GM19351 (cell line): Measurements from ENCODE around the gene SHANK1.
"Not testable (repeated sequence)": the region's sequence is repeated elsewhere in the genome, so short reads cannot be mapped to it uniquely, and the experiment has no call there.

ENCODE experiments used
- ATAC-seq: cut with Tn5 transposase; IDR thresholded peaks from one replicate; pipeline ENCODE4 v1.9.1; 2021; ENCODE audit warnings: mild to moderate bottlenecking, moderate library complexity; ENCODE audit not compliant: unreplicated experiment

The SHANK1 gene

GRCh38 chr19:50719566-50719965 is at the start of gene SHANK1:
SHANK1 (minus strand) TSS chr19:50719802; CDS start chr19:50716919, 2,883 bp downstream.
- no peak for ATAC-seq

GRCh38 chr19:50768277-50768676 is 48.7 kb upstream of the SHANK1 start:
- ATAC-seq, result no peak

- not testable (repeated sequence) for ATAC-seq
These were observed 47.7 kb upstream of the SHANK1 start for GRCh38 chr19:50767263-50767662.

- not testable (repeated sequence) for ATAC-seq
These were observed 47.1 kb upstream of the SHANK1 start for GRCh38 chr19:50766746-50767145.

- no peak for ATAC-seq
These were observed 44.8 kb upstream of the SHANK1 start for GRCh38 chr19:50764409-50764808.

GRCh38 chr19:50763521-50763920 is 43.9 kb upstream of the SHANK1 start:
- ATAC-seq, result not testable (repeated sequence)

- ATAC-seq, result not testable (repeated sequence)
These were observed 41.9 kb upstream of the SHANK1 start for GRCh38 chr19:50761501-50761900.

- ATAC-seq, result no peak
These were observed 40.3 kb upstream of the SHANK1 start for GRCh38 chr19:50759886-50760285.

GRCh38 chr19:50759076-50759475 is 39.5 kb upstream of the SHANK1 start:
- ATAC-seq, result not testable (repeated sequence)

- ATAC-seq, result not testable (repeated sequence)
These were observed 38.0 kb upstream of the SHANK1 start for GRCh38 chr19:50757624-50758023.

GRCh38 chr19:50756244-50756643 is 36.6 kb upstream of the SHANK1 start:
- not testable (repeated sequence) for ATAC-seq

GRCh38 chr19:50753879-50754278 is 34.3 kb upstream of the SHANK1 start:
- no peak for ATAC-seq

- no peak for ATAC-seq
These were observed 30.4 kb upstream of the SHANK1 start for GRCh38 chr19:50750010-50750409.

GRCh38 chr19:50749490-50749889 is 29.9 kb upstream of the SHANK1 start:
- no peak for ATAC-seq

GRCh38 chr19:50747141-50747540 is 27.5 kb upstream of the SHANK1 start:
- not testable (repeated sequence) for ATAC-seq

GRCh38 chr19:50745221-50745620 is 25.6 kb upstream of the SHANK1 start:
- ATAC-seq, result no peak

- ATAC-seq, result no peak
These were observed 23.9 kb upstream of the SHANK1 start for GRCh38 chr19:50743537-50743936.

GRCh38 chr19:50741179-50741933 is 21.8 kb upstream of the SHANK1 start:
- ATAC-seq, result no peak

GRCh38 chr19:50739914-50740426 is 20.4 kb upstream of the SHANK1 start:
- no peak for ATAC-seq

- ATAC-seq, result no peak
These were observed 19.7 kb upstream of the SHANK1 start for GRCh38 chr19:50739132-50739913.

GRCh38 chr19:50736338-50736737 is 16.7 kb upstream of the SHANK1 start:
- no peak for ATAC-seq

GRCh38 chr19:50735869-50736268 is 16.3 kb upstream of the SHANK1 start:
- ATAC-seq, result no peak
